Hematopoietic multipotent progenitor cell (in vitro differentiated cells): ENCODE results near the gene VMP1. TPM values are rescaled to one million over a fixed set of nuclear protein-coding genes. Genes with fewer than 3 reads are reported as not detected.
"Not testable (repeated sequence)": the region's sequence is repeated elsewhere in the genome, so short reads cannot be mapped to it uniquely, and the experiment has no call there.

Experiments used
- DNase-seq, 3 donors: peaks; one replicate each; pipeline ENCODE4 v3.0.0-alpha.2; 2011 to 2015; ENCODE audit warnings: low read depth in 2 of 3, low spot score in 2 of 3
- total RNA-seq: library from RNA; depleted of rRNA; stranded (reverse); fragments of >200 nt; gene quantifications from one replicate; pipeline ENCODE4 v1.2.3, GENCODE V29; 2012

The VMP1 gene
- total RNA-seq, 1 donor = 120 TPM

- no peak for DNase-seq
These were observed 94.7 kb downstream of the VMP1 start for GRCh38 chr17:59802160-59802559.

- no peak for DNase-seq
These were observed 97.5 kb downstream of the VMP1 start for GRCh38 chr17:59804901-59805465.

- DNase-seq = not testable (repeated sequence)
These were observed 98.9 kb downstream of the VMP1 start for GRCh38 chr17:59806322-59806721.

GRCh38 chr17:59807892-59808509 is 100.5 kb downstream of the VMP1 start:
- DNase-seq = no peak

GRCh38 chr17:59810894-59811153 is 103.4 kb downstream of the VMP1 start:
- no peak for DNase-seq

GRCh38 chr17:59811209-59811608 is 103.8 kb downstream of the VMP1 start:
- no peak for DNase-seq

- peak in 1 of 3 donors; percentile 40 for DNase-seq
These were observed 104.7 kb downstream of the VMP1 start for GRCh38 chr17:59812139-59812538.

GRCh38 chr17:59814276-59814675 is 106.8 kb downstream of the VMP1 start:
- no peak for DNase-seq

- DNase-seq = no peak
These were observed 107.2 kb downstream of the VMP1 start for GRCh38 chr17:59814685-59815084.

GRCh38 chr17:59815965-59816364 is 108.5 kb downstream of the VMP1 start:
- no peak for DNase-seq

- no peak for DNase-seq
These were observed 118.3 kb downstream of the VMP1 start for GRCh38 chr17:59825533-59826322.

GRCh38 chr17:59826706-59827453 is 119.4 kb downstream of the VMP1 start:
- no peak for DNase-seq

- DNase-seq = peak in 1 of 3 donors; percentile 31
These were observed 120.4 kb downstream of the VMP1 start for GRCh38 chr17:59827721-59828477.

- no peak for DNase-seq
These were observed 121.0 kb downstream of the VMP1 start for GRCh38 chr17:59828478-59828760.

GRCh38 chr17:59828819-59829216 is 121.4 kb downstream of the VMP1 start:
- DNase-seq = not testable (repeated sequence)

GRCh38 chr17:59829217-59830006 is 122.0 kb downstream of the VMP1 start:
- peak in 2 of 3 donors; percentile 92 to 98 for DNase-seq

- no peak for DNase-seq
These were observed 122.7 kb downstream of the VMP1 start for GRCh38 chr17:59830007-59830630.

GRCh38 chr17:59830846-59831486 is 123.5 kb downstream of the VMP1 start:
- no peak for DNase-seq

GRCh38 chr17:59832883-59833379 is 125.5 kb downstream of the VMP1 start:
- DNase-seq = no peak
